Iris pigment epithelial cell (primary cell): ENCODE data around the gene TRAPPC2B.
"Not testable (repeated sequence)": the region's sequence is repeated elsewhere in the genome, so short reads cannot be mapped to it uniquely, and the experiment has no call there.

Experiments
- DNase-seq: peaks from one replicate; pipeline ENCODE4 v3.0.0-alpha.2; 2011; ENCODE audit warnings: low read depth

Gene TRAPPC2B

DNA sequence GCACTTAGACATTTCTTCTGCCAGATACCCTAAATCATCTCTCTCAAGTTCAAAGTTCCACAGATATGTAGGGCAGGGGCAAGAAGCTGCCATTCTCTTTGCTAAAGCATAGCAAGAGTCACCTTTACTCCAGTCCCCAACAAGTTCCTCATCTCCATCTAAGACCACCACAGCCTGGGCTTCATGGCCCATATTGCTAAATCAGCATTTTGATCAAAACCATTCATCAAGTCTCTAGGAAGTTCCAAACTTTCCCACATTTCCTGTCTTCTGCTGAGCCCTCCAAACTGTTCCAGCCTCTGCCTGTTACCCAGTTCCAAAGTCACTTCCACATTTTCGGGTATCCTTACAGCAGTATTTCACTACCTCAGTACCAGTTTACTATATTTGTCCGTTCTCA is 11.3 kb downstream of the TRAPPC2B start:
- not testable (repeated sequence) for DNase-seq

DNA sequence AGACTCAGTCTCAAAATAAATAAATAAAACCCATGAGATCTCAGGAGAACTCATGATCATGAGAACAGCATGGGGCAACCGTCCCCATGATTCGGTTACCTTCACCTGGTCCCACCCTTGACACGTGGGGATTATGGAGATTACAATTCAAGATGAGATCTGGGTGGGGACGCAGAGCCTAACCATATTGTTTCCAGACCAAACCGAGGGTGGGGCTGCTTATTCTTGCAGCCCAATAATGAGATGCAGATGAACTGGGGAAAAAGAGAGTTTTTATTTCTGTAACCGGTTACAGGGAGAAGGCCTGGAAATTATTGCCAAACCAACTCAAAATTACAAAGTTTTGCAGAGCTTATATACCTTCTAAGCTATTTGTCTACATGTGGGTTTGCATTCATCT is 12.8 kb downstream of the TRAPPC2B start:
- no peak for DNase-seq

DNA sequence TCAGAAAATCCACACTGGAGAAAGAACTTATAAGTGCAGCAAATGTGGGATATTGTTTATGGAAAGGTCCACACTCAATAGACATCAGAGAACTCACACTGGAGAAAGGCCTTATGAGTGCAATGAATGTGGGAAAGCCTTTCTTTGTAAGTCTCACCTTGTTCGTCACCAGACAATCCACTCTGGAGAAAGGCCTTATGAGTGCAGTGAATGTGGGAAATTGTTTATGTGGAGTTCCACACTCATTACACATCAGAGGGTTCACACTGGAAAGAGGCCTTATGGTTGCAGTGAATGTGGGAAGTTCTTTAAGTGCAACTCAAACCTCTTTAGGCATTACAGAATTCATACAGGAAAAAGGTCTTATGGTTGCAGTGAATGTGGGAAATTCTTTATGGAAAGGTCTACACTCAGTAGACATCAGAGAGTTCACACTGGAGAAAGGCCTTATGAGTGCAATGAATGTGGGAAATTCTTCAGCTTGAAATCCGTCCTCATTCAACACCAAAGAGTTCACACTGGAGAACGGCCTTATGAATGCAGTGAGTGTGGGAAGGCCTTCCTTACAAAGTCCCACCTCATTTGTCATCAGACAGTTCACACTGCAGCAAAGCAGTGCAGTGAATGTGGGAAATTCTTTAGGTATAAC is 14.3 kb downstream of the TRAPPC2B start:
- DNase-seq = no peak

DNA sequence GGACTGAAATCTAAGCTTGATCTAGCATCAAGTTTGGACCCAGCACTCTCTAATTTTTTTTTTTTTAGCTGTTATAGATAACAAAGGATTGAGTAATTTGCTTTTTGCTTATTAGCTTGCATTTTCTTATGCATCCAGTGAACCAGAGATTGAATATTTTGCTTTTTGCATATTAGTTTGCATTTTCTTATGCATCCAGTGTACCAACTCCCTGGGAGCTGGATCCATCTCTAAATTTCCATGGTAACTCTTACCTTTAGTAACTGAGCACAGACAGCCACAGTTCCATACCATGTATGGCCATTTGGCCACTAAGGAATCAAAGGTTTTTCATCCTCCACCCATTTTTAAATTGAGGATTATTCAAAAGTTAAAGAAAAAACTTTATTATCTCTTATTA is 17.6 kb downstream of the TRAPPC2B start:
- DNase-seq = no peak

DNA sequence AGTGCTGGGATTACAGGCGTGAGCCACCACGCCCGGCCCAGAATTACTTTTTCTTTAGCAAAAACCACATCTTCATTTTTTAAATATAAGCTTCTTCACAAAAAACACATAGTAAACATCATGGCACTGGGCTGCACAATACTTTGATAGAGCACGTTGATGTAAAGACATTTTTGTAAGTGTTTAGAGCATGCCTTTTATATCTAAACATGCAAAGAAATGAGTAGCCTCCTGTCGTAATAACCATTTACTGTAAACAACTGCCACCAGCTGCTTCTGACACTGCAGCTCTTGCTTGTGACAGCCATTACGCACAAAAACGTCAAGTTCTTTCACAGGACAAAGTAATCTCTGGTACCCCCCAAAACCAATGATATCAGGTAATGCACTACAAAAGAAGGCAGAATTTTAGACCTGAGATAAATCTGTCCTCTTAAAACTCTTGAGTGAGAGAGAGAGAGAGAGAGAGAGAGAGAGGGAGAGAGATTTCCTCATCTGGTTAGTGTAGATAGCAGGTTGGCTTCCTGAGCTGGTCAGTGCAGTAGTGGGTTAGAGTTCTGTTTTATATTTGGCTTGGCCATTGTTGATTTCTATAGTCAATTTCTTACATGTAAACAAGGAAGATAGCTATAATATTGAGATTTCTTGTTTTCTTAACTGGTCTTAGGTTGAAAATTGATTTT is 19.6 kb downstream of the TRAPPC2B start:
- DNase-seq = no peak

DNA sequence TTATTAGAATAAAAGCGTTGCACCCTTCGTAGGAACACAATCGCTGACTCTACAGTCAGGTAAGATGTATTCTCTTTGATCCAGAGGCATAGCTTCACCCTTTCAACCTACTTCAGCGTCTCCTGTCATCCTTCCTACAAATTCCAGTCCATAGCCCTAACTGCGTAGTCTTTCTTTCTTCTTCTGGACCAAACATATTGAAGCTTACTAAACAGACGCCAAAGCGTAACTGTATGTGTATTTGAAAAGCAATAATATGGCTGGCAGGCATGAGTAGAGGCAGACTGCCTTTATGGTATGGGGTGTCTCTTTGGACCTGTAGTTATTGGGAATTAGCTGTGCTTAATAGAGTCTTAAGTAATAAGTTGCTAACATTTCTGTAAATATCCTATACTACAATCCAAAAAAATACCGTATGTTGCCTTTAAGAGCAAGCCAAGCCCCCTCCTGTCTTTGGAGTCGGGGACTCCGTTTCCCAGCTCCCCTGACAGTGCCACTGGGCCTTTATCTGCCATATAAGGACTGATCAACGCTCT is 25.9 kb downstream of the TRAPPC2B start:
- no peak for DNase-seq

DNA sequence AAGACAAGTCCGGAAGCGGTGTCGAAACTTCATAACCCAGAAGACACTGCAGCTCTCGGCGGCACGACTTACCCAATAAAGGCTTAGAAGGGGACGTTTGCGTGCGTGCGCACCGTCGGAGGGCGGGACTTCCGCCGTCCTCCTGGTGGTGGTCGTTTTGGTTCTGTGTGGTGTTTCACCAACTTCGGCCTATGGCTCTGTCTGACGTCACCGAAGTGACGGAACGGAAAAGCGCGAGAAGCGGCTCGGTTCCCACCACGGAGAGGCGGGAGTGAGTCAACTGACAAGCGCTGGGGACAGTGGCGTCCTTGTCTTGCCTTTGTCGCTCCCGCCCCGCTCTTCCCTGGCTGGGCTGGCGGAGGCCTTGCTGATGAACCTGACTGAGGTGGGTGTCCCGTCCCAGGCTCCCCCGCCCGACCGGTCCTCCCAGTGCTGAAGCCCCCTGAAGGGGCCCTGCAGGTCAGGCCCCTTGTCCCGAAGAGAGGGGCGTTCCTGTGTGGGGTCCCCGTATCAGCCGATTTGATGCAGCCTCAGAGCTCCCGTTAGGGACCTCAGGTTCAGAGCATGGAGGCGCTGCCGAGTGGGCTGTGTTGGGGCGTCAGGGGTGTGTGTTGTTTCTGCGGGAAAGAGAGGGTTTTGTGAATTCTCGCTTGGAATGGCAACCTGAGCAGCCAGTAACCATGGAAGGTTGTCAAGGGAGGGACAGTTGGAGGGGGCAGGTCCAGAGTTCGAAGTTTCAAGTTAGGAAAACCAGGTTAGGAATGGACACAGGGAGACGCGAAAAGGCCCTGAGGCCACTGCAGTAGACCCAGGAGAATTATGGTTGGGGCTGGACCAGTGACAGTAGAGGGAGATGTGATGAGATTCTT is 26.6 kb downstream of the TRAPPC2B start, which contains the start of gene ZNF548:
Gene ZNF548, plus strand, starts transcription at position 125 of the 869 bp plus-strand sequence. Its CDS starts 246 bp downstream, at position 371.
- peak; percentile 99 for DNase-seq

DNA sequence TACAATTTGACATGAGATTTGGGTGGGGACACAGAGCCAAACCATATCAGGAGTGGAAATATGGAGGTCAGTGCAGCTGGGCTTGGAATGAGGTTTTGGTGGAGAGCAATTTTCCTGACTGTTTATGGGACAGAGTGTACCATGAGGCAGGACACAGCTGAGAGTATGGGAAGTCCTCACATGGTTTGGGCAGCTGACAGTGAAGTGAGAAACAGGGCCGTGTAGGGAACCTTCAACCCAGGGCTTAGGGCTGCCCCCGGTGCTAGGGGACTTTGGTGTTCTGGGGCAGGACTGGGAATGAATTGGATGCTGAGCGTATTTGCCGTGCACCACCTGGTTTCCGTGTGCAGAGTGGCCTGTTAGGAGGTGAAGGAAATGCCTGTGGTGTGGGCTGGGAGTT is 32.4 kb downstream of the TRAPPC2B start:
- DNase-seq = no peak

DNA sequence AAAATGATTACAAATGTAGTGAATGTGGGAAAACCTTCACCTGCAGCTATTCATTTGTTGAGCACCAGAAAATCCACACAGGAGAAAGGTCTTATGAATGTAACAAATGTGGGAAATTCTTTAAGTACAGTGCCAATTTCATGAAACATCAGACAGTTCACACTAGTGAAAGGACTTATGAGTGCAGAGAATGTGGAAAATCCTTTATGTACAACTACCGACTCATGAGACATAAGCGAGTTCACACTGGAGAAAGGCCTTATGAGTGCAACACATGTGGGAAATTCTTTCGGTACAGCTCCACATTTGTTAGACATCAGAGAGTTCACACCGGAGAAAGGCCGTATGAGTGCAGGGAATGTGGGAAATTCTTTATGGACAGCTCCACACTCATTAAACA is 35.5 kb downstream of the TRAPPC2B start:
- DNase-seq = no peak

DNA sequence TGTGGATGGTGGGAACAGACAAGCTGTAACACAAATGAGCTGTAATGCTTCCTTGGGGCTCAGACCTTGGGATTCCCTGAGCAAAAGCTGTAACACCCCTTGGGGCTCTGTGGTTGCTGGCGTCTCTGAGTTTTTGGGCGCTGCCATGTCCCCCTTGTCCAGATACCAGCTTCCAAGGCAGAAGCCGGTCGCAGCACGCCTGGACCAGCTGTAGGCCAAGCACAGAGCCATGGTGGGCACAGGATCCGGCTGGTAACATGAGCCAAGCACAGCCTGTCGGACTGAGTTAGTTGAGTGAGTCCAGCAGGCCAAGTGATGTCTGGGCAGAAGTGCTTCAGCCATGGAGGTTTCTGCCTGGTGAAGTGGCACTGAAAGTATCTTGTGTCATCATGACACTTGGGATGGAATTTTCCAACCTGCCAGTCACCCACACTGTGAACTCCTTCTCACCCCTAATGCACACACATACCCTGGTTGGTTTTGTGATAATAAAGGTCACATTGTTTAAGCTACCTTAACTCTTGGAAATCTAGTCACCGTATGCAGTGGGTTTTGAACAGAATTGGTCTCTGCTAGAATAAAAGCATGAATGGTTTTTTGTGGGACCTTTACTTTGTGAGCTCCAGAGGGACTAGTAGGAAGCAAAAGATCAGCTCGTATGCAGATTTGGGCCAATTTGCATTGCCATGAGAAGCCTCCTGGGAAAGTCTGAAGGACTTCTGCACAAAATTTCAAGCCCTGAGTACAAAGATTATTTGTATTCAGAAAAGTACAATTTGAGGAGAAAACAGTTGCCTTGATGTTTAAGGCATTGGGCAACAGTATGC is 40.6 kb downstream of the TRAPPC2B start:
- DNase-seq = no peak

DNA sequence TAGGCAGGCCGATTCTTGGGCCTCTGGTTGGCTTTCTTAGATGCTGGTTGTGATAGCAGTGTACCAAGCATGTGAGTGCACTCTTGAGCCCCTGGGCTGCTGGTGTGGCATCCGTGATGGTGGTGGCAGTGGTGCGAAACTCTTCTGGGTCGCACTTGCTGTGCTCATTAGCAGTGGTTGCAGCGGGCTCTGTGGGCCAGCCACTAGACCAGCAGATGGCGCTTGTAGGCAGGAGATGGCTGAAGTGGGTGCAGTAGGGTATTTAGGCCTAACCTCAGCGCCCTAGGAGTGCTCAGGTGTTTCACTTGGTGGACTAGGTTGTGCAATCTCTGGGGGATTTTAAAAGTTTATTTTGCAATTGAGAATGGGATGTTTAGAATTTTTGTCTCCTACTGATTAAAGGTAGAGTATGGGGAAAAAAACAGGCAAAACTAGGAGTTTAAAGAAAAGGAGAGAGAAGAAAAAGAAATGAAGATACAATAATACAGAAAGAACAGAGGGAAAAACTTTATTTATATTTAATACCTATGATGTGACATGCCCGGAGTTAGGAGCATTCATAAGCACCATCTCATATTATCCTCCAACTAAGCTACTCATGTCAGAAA is 43.3 kb downstream of the TRAPPC2B start:
- peak; percentile 53 for DNase-seq

DNA sequence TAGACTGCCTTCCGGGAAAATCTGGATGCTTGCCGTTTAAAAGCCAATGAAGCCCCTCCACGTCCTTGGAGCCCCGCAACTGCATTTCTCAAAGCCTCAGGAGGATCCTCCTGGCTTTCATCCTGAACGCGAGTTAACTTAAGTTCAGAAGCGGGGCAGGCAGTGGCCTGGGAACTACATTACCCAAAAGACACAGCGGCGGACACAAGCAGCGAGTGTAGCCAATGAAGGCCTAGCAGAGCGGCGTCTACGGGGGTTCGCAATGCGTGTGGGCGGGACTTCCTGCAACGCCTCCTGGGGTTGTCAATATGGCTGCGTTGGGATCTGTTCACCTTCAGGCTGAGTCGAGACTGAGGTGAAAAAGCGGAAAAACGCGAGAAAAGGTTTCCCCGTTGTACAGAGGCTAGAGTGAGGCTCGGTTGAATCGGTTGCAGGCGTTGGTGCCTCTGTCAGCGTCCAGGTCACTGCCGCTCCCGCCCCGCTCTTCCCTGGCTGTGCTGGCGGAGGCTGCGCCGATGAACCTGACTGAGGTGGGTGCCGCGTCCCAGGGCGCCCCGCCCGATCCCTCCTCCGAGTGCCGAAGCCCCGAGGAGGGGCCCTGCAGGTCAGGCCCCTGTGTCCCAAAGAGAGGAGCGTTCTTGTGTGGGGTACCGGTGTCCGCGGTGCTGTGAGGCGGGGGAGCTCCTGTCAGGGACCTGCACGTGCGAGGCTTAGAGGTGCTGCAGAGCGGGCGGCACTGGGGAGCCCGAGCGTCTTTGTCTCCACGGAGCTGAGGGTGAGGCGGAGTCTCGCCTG is 47.7 kb downstream of the TRAPPC2B start, which contains the start of gene ZNF17:
Gene ZNF17, plus strand, starts transcription at position 285 of the 795 bp plus-strand sequence. CDS start 2,455 bp downstream, outside the sequence.
- DNase-seq = peak; percentile 98
